HepG2 (cell line): ENCODE results near the gene SAMD4B. TPM values are rescaled to one million over a fixed set of nuclear protein-coding genes. Genes with fewer than 3 reads are reported as not detected.

ENCODE experiments used
- ADNP ChIP-seq: sonication (generic); formaldehyde crosslinking; IDR thresholded peaks from 2 replicates; pipeline ENCODE4 v1.4.0; 2020; ENCODE audit warnings: missing genetic modification reagents
- MED1 ChIP-seq: sonication (generic); formaldehyde crosslinking; IDR thresholded peaks from 2 replicates; pipeline ENCODE4 v1.4.0; 2020; ENCODE audit warnings: missing genetic modification reagents
- NAIF1 ChIP-seq: sonication (generic); formaldehyde crosslinking; IDR thresholded peaks from 2 replicates; pipeline ENCODE4 v1.5.0; 2020; ENCODE audit warnings: mild to moderate bottlenecking, missing genetic modification reagents, borderline replicate concordance
- SNAI1 ChIP-seq: sonication (generic); formaldehyde crosslinking; IDR thresholded peaks from 2 replicates; pipeline ENCODE4 v1.5.0; 2020; ENCODE audit warnings: mild to moderate bottlenecking, missing genetic modification reagents, borderline replicate concordance
- TBL1XR1 ChIP-seq: fragments of 150-350 bp; IDR thresholded peaks from 2 replicates; pipeline ENCODE4 v1.6.1; 2014; ENCODE audit warnings: borderline replicate concordance, low read length; ENCODE audit not compliant: partially characterized antibody
- ZNF292 ChIP-seq: sonication (generic); formaldehyde crosslinking; IDR thresholded peaks from 2 replicates; pipeline ENCODE4 v1.8.1; 2022; ENCODE audit warnings: mild to moderate bottlenecking, low read depth, missing genetic modification reagents, borderline replicate concordance
- ZNF451 ChIP-seq: sonication (generic); formaldehyde crosslinking; IDR thresholded peaks from 2 replicates; pipeline ENCODE4 v1.5.0; 2020; ENCODE audit warnings: mild to moderate bottlenecking, missing genetic modification reagents
- ZNF616 ChIP-seq: sonication (generic); formaldehyde crosslinking; IDR thresholded peaks from 2 replicates; pipeline ENCODE4 v1.5.0; 2020; ENCODE audit warnings: low read depth, mild to moderate bottlenecking, missing genetic modification reagents
- ZNF713 ChIP-seq: sonication (generic); formaldehyde crosslinking; IDR thresholded peaks from 2 replicates; pipeline ENCODE4 v1.4.0; 2020; ENCODE audit warnings: mild to moderate bottlenecking, missing genetic modification reagents
- polyA plus RNA-seq, 8 experiments: library from polyadenylated mRNA; depleted of rRNA in 3 of 8; stranded (reverse) in 7 of 8; unstranded in 1 of 8; fragments of >200 nt; fragmentation: Illumina TruSeq in 4 of 8; extraction: Trizol in 4 of 8; gene quantifications; 2 replicates each; pipeline versions ENCODE4 v1.2.1 to v1.2.3, GENCODE V29; 2011 to 2016; ENCODE audit warnings: low read depth in 4 of 8, missing spikeins in 1 of 8, mixed read lengths in 1 of 8; ENCODE audit not compliant: insufficient read depth in 1 of 8
- total RNA-seq, 5 experiments: library from RNA; depleted of rRNA; stranded (reverse); fragments of >200 nt; fragmentation: Illumina TruSeq; extraction: Trizol; gene quantifications; 2 replicates each; pipeline ENCODE4 v1.2.3, GENCODE V29; 2016; ENCODE audit warnings: low read depth in 1 of 5
- TF ChIP-seq, protein P1 (sequence below): sonication (generic); formaldehyde crosslinking; IDR thresholded peaks from one replicate; pipeline ENCODE4 v1.5.1; 2020; ENCODE audit warnings: mild to moderate bottlenecking, missing genetic modification reagents; ENCODE audit errors: not compliant biosample characterization
- TF ChIP-seq, protein P2 (sequence below): sonication (generic); formaldehyde crosslinking; IDR thresholded peaks from 2 replicates; pipeline ENCODE4 v1.4.0; 2020; ENCODE audit warnings: low read depth, mild to moderate bottlenecking, missing genetic modification reagents
- TF ChIP-seq, protein P3 (sequence below): sonication (generic); formaldehyde crosslinking; IDR thresholded peaks from 2 replicates; pipeline ENCODE4 v1.4.0; 2020; ENCODE audit warnings: mild to moderate bottlenecking, missing genetic modification reagents
- TF ChIP-seq, protein P4 (sequence below): sonication (generic); formaldehyde crosslinking; IDR thresholded peaks from 2 replicates; pipeline ENCODE4 v1.4.0; 2020; ENCODE audit warnings: mild to moderate bottlenecking, missing genetic modification reagents
- TF ChIP-seq, protein P5 (sequence below): IDR thresholded peaks from 2 replicates; pipeline ENCODE4 v1.6.1; 2016

SAMD4B gene
- total and polyA plus RNA-seq, 2 of the 13 experiments (the other 11 are each of a cell fraction or from before 2014, with no cell fraction given) = 26.0 to 31.8 TPM

DNA sequence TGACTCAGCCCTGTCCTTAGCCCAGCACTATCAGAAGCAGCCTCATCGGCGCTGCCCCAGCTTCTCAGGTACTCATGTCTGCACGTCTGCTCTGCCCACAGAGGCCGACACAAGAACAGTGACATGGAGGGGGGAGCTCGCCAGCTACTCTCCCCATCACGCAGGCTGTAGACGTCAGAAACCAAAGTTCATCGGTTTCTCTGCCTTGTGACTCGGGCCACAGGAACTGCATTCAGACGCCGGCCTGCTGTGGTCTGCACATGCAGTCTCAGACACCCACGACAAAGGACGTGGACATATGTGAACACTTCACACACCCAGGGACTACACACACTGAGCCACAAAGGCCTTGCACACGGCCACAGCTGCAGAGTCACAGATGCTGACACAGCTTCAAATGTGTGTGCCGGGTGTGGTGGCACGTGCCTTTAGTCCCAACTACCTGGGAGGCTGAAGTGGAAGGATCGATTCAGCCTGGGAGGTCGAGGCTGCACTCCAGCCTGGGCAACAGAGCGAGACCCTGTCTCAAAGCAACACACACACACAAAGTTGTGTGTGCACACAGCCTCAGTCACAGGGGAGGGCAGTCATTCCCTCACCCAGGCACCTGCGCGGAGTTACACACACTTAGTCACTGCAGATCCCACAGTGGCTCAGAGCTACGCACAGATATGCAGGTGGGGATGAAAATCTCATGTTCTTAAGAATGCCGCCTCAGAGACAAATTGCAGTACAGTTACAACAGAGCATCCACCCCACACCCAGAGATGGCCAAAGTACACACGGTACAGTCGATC is 59.5 kb downstream of the SAMD4B start (continued):
- TF ChIP-seq, protein P1, sequence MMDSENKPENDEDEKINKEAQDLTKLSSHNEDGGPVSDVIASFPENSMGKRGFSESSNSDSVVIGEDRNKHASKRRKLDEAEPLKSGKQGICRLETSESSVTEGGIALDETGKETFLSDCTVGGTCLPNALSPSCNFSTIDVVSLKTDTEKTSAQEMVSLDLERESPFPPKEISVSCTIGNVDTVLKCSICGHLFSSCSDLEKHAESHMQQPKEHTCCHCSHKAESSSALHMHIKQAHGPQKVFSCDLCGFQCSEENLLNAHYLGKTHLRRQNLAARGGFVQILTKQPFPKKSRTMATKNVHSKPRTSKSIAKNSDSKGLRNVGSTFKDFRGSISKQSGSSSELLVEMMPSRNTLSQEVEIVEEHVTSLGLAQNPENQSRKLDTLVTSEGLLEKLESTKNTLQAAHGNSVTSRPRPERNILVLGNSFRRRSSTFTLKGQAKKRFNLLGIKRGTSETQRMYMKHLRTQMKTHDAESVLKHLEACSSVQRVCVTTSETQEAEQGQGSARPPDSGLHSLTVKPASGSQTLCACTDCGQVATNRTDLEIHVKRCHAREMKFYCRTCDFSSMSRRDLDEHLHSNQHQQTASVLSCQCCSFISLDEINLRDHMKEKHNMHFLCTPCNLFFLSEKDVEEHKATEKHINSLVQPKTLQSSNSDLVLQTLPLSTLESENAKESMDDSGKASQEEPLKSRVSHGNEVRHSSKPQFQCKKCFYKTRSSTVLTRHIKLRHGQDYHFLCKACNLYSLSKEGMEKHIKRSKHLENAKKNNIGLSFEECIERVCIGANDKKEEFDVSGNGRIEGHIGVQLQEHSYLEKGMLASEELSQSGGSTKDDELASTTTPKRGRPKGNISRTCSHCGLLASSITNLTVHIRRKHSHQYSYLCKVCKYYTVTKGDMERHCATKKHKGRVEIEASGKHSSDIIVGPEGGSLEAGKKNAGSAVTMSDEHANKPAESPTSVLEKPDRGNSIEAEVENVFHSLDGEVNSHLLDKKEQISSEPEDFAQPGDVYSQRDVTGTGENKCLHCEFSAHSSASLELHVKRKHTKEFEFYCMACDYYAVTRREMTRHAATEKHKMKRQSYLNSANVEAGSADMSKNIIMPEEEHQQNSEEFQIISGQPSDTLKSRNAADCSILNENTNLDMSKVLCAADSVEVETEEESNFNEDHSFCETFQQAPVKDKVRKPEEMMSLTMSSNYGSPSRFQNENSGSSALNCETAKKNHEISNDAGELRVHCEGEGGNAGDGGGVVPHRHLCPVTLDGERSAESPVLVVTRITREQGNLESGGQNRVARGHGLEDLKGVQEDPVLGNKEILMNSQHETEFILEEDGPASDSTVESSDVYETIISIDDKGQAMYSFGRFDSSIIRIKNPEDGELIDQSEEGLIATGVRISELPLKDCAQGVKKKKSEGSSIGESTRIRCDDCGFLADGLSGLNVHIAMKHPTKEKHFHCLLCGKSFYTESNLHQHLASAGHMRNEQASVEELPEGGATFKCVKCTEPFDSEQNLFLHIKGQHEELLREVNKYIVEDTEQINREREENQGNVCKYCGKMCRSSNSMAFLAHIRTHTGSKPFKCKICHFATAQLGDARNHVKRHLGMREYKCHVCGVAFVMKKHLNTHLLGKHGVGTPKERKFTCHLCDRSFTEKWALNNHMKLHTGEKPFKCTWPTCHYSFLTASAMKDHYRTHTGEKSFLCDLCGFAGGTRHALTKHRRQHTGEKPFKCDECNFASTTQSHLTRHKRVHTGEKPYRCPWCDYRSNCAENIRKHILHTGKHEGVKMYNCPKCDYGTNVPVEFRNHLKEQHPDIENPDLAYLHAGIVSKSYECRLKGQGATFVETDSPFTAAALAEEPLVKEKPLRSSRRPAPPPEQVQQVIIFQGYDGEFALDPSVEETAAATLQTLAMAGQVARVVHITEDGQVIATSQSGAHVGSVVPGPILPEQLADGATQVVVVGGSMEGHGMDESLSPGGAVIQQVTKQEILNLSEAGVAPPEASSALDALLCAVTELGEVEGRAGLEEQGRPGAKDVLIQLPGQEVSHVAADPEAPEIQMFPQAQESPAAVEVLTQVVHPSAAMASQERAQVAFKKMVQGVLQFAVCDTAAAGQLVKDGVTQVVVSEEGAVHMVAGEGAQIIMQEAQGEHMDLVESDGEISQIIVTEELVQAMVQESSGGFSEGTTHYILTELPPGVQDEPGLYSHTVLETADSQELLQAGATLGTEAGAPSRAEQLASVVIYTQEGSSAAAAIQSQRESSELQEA (CRISPR knock-in tag) = peak; percentile 52
- peak; percentile 96; the same call in 1 of the 2 replicates for TF ChIP-seq ZNF292 (CRISPR knock-in tag)
- peak; percentile 75 for TF ChIP-seq TBL1XR1
- TF ChIP-seq, protein P2, sequence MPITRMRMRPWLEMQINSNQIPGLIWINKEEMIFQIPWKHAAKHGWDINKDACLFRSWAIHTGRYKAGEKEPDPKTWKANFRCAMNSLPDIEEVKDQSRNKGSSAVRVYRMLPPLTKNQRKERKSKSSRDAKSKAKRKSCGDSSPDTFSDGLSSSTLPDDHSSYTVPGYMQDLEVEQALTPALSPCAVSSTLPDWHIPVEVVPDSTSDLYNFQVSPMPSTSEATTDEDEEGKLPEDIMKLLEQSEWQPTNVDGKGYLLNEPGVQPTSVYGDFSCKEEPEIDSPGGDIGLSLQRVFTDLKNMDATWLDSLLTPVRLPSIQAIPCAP = 0 out of 2 replicates have a peak, but pooled peaks have one; percentile 26
- no peak for TF ChIP-seq ZNF713 (CRISPR knock-in tag)
- 0 out of 2 replicates have a peak, but pooled peaks have one; percentile 27 for TF ChIP-seq ADNP (CRISPR knock-in tag)
- TF ChIP-seq, protein P3, sequence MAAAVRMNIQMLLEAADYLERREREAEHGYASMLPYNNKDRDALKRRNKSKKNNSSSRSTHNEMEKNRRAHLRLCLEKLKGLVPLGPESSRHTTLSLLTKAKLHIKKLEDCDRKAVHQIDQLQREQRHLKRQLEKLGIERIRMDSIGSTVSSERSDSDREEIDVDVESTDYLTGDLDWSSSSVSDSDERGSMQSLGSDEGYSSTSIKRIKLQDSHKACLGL = peak; percentile 70
- no peak for TF ChIP-seq SNAI1 (CRISPR knock-in tag)
- peak; percentile 67; the same call in 1 of the 2 replicates for TF ChIP-seq ZNF616 (CRISPR knock-in tag)
- TF ChIP-seq ZNF451 (CRISPR knock-in tag) = peak; percentile 44; the same call in 1 of the 2 replicates
- peak; percentile 90 for TF ChIP-seq MED1 (CRISPR knock-in tag)
- TF ChIP-seq, protein P4, sequence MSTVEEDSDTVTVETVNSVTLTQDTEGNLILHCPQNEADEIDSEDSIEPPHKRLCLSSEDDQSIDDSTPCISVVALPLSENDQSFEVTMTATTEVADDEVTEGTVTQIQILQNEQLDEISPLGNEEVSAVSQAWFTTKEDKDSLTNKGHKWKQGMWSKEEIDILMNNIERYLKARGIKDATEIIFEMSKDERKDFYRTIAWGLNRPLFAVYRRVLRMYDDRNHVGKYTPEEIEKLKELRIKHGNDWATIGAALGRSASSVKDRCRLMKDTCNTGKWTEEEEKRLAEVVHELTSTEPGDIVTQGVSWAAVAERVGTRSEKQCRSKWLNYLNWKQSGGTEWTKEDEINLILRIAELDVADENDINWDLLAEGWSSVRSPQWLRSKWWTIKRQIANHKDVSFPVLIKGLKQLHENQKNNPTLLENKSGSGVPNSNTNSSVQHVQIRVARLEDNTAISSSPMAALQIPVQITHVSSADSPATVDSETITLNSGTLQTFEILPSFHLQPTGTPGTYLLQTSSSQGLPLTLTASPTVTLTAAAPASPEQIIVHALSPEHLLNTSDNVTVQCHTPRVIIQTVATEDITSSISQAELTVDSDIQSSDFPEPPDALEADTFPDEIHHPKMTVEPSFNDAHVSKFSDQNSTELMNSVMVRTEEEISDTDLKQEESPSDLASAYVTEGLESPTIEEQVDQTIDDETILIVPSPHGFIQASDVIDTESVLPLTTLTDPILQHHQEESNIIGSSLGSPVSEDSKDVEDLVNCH = 0 out of 2 replicates have a peak, but pooled peaks have one; percentile 44
- peak; percentile 78; the same call in 1 of the 2 replicates for TF ChIP-seq NAIF1
- TF ChIP-seq, protein P5, sequence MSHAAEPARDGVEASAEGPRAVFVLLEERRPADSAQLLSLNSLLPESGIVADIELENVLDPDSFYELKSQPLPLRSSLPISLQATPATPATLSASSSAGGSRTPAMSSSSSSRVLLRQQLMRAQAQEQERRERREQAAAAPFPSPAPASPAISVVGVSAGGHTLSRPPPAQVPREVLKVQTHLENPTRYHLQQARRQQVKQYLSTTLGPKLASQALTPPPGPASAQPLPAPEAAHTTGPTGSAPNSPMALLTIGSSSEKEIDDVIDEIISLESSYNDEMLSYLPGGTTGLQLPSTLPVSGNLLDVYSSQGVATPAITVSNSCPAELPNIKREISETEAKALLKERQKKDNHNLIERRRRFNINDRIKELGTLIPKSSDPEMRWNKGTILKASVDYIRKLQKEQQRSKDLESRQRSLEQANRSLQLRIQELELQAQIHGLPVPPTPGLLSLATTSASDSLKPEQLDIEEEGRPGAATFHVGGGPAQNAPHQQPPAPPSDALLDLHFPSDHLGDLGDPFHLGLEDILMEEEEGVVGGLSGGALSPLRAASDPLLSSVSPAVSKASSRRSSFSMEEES (CRISPR knock-in tag) = peak; percentile 99
